ENCODE measurements around the gene PITPNB.

Gene PITPNB

GRCh38 chr22:27919222-27919941 is at the start of gene PITPNB:
PITPNB (minus strand) TSS chr22:27919256; CDS start chr22:27919191, 65 bp downstream.
- peak; percentile 81 for DNase-seq

- no peak for DNase-seq
Measured at GRCh38 chr22:27966168-27967064, 47.4 kb upstream of the PITPNB start.

- no peak for DNase-seq
Measured at GRCh38 chr22:27962268-27963044, 43.4 kb upstream of the PITPNB start.

- no peak for DNase-seq
Measured at GRCh38 chr22:27961680-27962079, 42.6 kb upstream of the PITPNB start.

GRCh38 chr22:27961182-27961581 is 42.1 kb upstream of the PITPNB start:
- DNase-seq = no peak

DNA sequence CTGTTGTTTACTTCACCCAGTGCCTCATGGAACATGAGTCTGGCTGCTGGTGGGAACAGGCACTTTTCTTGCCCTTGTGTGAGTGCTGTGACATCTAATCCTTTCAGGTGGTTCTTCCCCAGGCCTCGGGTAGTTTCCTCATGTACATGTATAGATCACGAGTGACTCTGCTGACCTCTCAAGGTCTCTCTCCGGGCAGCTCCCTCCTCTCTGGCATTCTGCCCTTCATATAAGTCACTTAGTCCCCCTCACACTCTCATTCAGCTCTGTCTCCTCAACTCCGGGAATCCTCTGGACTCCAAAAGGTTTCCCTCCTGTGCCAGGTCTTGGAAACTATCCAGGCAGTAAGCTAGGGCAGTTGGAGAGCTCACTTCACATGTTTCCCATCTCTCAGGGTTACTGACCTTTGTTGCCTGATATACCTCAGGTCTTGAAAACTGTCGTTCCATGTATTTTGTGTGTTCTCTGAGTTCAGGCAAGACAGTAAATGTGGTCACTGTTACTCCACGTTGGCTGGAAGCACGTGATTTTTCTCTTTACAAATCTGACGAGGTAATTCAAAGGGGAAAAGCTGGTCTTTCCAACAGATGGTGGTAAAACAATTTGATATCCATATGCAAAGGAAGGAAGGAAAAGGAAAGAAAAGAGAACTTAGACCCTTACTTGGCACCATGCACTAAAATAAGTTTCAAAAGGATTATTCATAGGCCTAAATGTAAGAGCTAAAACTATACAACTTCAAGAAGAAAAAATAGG is 40.5 kb upstream of the PITPNB start:
- DNase-seq = no peak

DNA sequence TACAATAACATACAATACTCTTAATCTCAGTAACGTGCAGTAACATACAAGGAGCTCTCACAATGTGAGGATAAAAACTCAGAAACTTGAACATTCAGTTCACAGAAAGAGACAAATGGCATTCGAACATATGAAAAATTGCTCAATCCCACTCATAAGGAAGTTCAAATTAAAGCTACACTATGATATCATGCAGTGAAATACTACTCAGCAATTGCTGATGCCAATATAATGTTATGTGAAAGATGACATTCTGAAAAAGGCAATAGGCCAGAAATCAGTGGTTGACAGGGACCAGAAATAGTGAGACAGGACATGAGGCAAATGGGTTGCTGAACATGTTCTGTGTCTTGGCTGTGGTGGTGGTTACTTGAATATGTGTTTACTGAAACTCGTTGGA is 33.7 kb upstream of the PITPNB start:
- no peak for DNase-seq

DNA sequence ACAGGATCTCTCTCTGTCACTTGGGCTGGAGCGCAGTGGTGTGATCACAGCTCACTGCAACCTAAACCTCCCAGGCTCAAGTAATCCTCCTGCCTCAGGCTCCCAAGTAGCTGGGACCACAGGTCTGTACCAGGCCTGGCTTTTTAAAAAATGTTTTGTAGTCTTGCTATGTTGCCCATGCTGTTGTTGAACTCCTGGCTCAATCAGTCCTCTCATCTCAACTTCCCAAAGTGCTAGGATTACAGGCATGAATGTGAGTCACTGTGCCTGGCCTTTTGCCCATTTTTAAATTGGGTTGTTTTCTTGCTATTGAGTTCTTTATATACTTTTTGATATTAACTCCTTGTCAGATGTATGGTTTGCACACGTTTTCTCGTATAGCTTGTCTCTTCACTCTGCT is 33.0 kb upstream of the PITPNB start:
- DNase-seq = no peak

GRCh38 chr22:27949421-27949820 is 30.4 kb upstream of the PITPNB start:
- DNase-seq = no peak

DNA sequence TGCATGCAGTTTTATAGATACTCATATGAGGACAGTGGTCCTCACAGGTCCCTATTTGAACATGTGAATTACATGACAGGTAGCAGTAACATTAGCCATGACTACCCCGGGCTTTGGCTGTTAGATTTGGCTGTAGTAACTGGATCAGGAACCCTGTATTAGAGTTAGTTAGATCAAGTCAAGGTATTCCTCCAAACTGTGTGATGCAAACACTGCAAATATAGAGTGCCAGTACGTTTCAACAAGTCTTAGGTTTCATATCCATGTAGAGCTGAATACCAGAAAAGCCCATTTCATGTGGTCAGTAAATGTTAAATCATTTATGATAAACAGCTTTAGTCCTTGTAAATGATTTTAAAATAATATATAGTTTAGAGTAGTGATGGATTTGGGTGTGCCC is 29.5 kb upstream of the PITPNB start:
- no peak for DNase-seq

DNA sequence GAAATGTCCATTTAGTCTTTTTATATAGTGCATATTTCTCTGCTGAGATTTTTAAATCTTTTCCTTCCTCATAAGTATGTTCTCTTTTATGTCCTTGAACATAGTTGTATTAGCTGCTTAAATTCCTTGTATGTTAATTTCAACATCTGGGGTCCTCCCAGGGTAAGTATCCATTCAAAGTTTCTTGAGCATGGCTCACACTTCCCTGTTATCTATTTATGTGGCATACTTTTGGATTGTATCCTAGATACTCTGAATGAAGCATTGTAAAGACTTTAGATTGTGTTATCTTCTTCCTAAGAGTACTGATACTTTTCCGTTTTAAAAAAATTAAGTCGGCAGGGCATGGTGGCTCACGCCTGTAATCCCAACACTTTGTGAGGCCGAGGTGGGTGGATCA is 28.4 kb upstream of the PITPNB start:
- DNase-seq = no peak

DNA sequence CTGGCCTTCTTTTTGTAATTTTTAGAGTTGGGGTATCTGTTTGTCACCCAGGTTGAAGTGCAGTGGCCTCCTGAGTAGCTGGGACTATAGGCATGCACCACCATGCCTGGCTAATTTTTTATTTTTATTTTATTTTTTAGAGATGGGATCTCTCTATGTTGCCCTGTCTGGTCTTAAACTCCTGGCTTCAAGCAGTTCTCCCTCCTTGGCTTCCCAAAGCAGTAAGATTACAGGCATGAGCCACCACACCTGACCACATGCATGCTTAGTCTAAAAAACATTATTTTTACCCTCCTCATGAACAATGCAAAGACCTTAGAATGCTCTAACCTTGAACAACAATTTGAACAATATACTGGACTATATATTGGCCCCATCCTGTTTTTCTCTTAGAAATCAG is 22.1 kb upstream of the PITPNB start:
- no peak for DNase-seq

DNA sequence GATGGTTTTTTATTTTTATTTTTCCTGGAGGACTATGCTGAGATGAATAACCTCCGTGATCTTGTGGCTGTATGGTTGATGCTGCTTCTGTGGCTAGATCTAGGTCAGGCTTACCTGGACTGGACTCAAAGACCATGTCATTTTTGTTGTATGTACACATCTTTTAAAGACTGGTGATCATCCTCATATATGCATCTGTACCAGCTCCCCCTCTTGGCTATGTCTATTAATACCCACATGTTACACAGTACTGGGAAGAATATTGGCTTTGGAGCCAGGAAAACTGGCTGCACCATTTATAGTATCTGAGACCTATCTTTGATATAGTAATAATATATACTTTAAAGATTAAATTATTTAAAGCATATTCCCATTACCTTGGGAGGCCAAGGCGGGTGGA is 18.4 kb upstream of the PITPNB start:
- no peak for DNase-seq

DNA sequence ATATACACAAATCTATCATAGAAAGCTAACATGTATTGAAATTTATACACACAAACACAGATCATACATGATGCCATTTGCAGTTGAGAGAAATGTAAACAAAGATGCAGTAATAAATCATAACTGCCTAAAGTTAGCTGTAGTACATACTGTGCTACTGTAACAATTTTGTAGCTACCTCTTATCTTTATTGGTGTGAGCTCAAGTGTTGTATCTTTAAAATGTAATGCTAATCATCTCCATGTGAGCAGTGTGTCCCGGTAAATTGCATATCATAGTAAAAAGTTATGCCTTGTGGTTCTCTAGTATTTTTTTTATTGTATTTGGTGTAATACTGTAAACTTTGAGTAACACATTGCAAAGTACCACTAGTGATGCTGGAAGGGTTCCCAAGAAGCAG is 16.8 kb upstream of the PITPNB start:
- DNase-seq = no peak

- DNase-seq = no peak
Measured at GRCh38 chr22:27934069-27934468, 15.0 kb upstream of the PITPNB start.

- no peak for DNase-seq
Measured at GRCh38 chr22:27933186-27933983, 14.3 kb upstream of the PITPNB start.

DNA sequence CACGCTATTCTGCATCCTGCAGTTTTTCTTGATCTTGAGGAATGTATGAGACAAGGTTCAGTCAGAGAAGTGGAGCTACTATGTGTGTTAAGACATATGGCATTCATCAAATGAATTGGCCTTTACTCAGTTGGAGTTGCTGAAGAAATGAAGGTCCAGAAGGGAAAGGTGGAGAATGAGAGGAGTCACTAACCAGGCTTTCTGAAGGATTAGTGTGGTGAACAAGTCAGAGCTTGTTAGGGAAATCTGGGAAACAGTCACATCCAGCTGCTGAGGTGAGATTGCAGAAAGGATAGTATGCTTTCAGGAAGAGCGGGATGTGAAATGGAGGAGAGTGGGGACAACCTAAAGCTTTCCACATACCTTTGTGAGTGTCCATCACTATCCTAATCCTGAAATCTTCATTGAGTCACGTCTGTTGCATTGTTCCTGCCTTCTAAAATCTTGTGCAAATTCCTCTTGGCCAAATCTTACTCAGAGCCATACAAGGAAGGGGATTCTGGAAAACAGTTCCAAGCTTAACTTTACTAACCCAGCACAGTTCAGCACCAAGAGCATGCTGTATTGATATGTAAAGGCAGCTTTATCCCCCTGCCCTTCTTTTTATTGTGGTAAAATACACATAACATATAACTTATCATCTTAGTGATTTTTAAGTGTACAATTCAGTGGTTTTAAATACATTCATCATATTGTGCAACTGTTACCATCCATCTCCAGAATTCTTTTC is 11.4 kb upstream of the PITPNB start:
- DNase-seq = no peak

- DNase-seq = no peak
Measured at GRCh38 chr22:27927608-27928007, 8.6 kb upstream of the PITPNB start.

GRCh38 chr22:27925331-27925730 is 6.3 kb upstream of the PITPNB start:
- no peak for DNase-seq

DNA sequence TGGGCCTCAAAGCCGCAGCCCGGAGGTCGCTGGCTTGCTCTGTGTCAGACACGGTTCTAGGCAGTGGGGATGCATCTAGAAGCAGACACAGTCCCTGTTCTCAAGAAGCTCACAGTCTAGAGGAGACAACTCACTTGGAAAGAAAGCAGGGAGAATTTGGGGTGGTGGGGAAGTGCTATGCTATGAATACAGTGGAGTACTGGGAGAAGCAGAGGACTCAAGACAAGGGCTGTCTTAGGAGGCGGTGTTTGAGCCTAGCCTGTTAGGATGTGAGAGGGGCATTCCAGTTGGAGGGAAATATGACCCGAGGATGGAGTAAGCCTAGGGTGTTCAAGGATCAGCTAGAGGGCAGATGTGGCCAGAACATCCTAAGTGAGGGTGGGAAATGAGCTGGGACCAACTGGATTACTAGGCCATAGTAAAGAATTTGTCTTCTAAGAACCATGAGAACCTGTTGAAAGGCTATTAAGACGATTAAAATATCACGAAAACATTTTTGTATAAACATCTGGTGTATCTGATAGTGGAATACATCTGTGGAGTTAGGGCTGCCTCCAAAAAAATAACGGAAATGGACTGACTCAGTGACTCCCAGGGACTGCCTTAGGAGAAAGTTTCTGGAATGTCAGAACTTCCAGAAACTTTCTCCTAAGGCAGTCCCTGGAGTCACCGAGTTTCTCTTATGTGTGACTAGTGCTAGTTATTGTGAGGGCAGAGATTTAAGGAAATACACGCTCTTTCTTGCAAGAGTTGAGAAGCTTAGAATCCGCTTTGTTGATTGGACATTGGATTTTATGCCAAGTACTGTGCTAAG is 1.1 kb upstream of the PITPNB start:
- DNase-seq = no peak
